Cardiac fibroblast (primary cell): ENCODE data around the gene ARHGAP6.
A peak's percentile ranks its signal among the peaks of the same experiment; 100 is the strongest.

ENCODE experiments used
- DNase-seq, 2 donors: peaks; one replicate each; pipeline versions ENCODE4 v3.0.0 to v3.0.0-alpha.2; 2010; ENCODE audit warnings: low read depth in 2 of 2
- H3K4me3 ChIP-seq, 2 donors: replicated peaks in 1 of 2; 1 replicate in 1 of 2; 2 replicates in 1 of 2; pipeline ENCODE4 v1.5.1; 2011; ENCODE audit warnings: low read depth in 2 of 2, low read length in 2 of 2, mild to moderate bottlenecking in 2 of 2, moderate library complexity in 1 of 2
- CTCF ChIP-seq: IDR thresholded peaks from one replicate; pipeline ENCODE4 v1.5.1; 2011; ENCODE audit warnings: low read depth, mild to moderate bottlenecking, low read length, inconsistent platforms

The ARHGAP6 gene

GRCh38 chrX:11470250-11470974, 195.3 kb downstream of the ARHGAP6 start:
- no peak for TF ChIP-seq CTCF
- peak; percentile 87 to 92 for DNase-seq
- H3K4me3 ChIP-seq: no peak overlapping the region

GRCh38 chrX:11465648-11466411, 199.9 kb downstream of the ARHGAP6 start:
- H3K4me3 ChIP-seq: no peak overlapping the region
- DNase-seq: peak in 1 of 2 donors; percentile 46
- no peak for TF ChIP-seq CTCF

GRCh38 chrX:11464836-11465463, 200.8 kb downstream of the ARHGAP6 start:
- TF ChIP-seq CTCF: no peak
- DNase-seq: no peak

GRCh38 chrX:11464380-11464779, 201.3 kb downstream of the ARHGAP6 start:
- TF ChIP-seq CTCF: no peak
- H3K4me3 ChIP-seq: no peak overlapping the region
- DNase-seq: no peak

More at GRCh38 chrX:11464836-11465463, 200.8 kb downstream of the ARHGAP6 start:
- no peak overlapping the region for H3K4me3 ChIP-seq

GRCh38 chrX:11462648-11463047, 203.1 kb downstream of the ARHGAP6 start:
- TF ChIP-seq CTCF: no peak
- no peak overlapping the region for H3K4me3 ChIP-seq
- DNase-seq: no peak

- H3K4me3 ChIP-seq: no peak overlapping the region
- no peak for TF ChIP-seq CTCF
- no peak for DNase-seq
These were observed 203.6 kb downstream of the ARHGAP6 start for GRCh38 chrX:11462136-11462535.
